Activated CD8-positive, alpha-beta T cell treated with anti-CD3 and anti-CD28 coated beads, Interleukin-2, amount 10 ng/mL, durations not matched to agents 7 days and 5 days (primary cell): ENCODE data around the gene WDFY4. TPM values are rescaled to one million over a fixed set of nuclear protein-coding genes. Genes with fewer than 3 reads are reported as not detected.

Experiments
- ATAC-seq: fragments of 150-1000 bp; cut with Tn5 transposase; one replicate; pipeline ENCODE4 v1.10.0; 2021; ENCODE audit warnings: moderate library complexity
- CTCF ChIA-PET: fragments of 350-600 bp; sonication (Branson Sonifier 250); formaldehyde crosslinking; loops from one replicate; lab custom pipeline; 2021; ENCODE audit warnings: antibody characterized with exemption; lab: Charles Lee
- POLR2A ChIA-PET: fragments of 350-600 bp; sonication (Branson Sonifier 250); formaldehyde crosslinking; loops from one replicate; lab custom pipeline; 2021; ENCODE audit warnings: antibody characterized with exemption; lab: Charles Lee
- DNase-seq: peaks from one replicate; pipeline ENCODE4 v3.0.0-alpha.2; 2020
- H3K27ac Mint-ChIP-seq: one replicate; pipeline ENCODE4 v1.8.0; 2021; ENCODE audit warnings: mild to moderate bottlenecking, mixed read lengths
- H3K27me3 Mint-ChIP-seq: one replicate; pipeline ENCODE4 v1.8.0; 2021; ENCODE audit warnings: low read depth, mixed read lengths
- H3K36me3 Mint-ChIP-seq: one replicate; pipeline ENCODE4 v1.8.0; 2021; ENCODE audit warnings: low read depth, mixed read lengths
- H3K4me1 Mint-ChIP-seq: one replicate; pipeline ENCODE4 v1.8.0; 2021; ENCODE audit warnings: low read depth, mixed read lengths
- H3K4me3 Mint-ChIP-seq: one replicate; pipeline ENCODE4 v1.8.0; 2021; ENCODE audit warnings: mild to moderate bottlenecking, mixed read lengths
- H3K9me3 Mint-ChIP-seq: one replicate; pipeline ENCODE4 v1.8.0; 2022; ENCODE audit warnings: mixed read lengths; ENCODE audit not compliant: insufficient read depth
- microRNA-seq: library from miRNA; unstranded; fragments of <30 nt; microRNA quantifications from one replicate; pipeline ENCODE4 v1.2.0, GENCODE V29; 2022
- total RNA-seq, 2 experiments: library from RNA; stranded (reverse); gene quantifications; one replicate each; pipeline ENCODE4 v1.2.3, GENCODE V29; 2021

Gene WDFY4
- total RNA-seq, 2 experiments from 2014 or later: 0.16 to 0.37 TPM

- no peaks in the 10 kb centered on the region for H3K4me1 Mint-ChIP-seq
- no peaks in the 10 kb centered on the region for H3K36me3 Mint-ChIP-seq
- ChIA-PET CTCF (interaction anchor here (0.6 kb wide), 1 partner anchor 30 kb away, joined by 3 read pairs; no protein-coding TSS in a partner anchor), POLR2A (no interaction called here)
- peaks cover 13% of the 10 kb centered on the region for H3K27me3 Mint-ChIP-seq
- no peaks in the 10 kb centered on the region for H3K9me3 Mint-ChIP-seq
- H3K27ac Mint-ChIP-seq: no peak overlapping the region
- no peak overlapping the region for H3K4me3 Mint-ChIP-seq
- DNase-seq: no peak
- ATAC-seq: no peak
These were observed 340.8 kb downstream of the WDFY4 start for GRCh38 chr10:49025347-49025983.

- Mint-ChIP-seq H3K27ac (no peak overlapping the region), H3K27me3 (peaks cover 8% of the 10 kb centered on the region), H3K36me3 (no peaks in the 10 kb centered on the region), H3K4me3 (no peak overlapping the region), H3K9me3 (no peaks in the 10 kb centered on the region), H3K4me1 (no peaks in the 10 kb centered on the region)
- DNase-seq (no peak), ATAC-seq (no peak)
- ChIA-PET CTCF (no interaction called here), POLR2A (no interaction called here)
These were observed 344.0 kb downstream of the WDFY4 start for GRCh38 chr10:49028639-49029038.

- DNase-seq (no peak), ATAC-seq (no peak)
- POLR2A ChIA-PET: no interaction called here
- H3K4me3 Mint-ChIP-seq: no peak overlapping the region
- H3K27ac Mint-ChIP-seq: no peak overlapping the region
- no peaks in the 10 kb centered on the region for H3K9me3 Mint-ChIP-seq
- H3K4me1 Mint-ChIP-seq: no peaks in the 10 kb centered on the region
- H3K27me3 Mint-ChIP-seq: peaks cover 8% of the 10 kb centered on the region
- H3K36me3 Mint-ChIP-seq: no peaks in the 10 kb centered on the region
- CTCF ChIA-PET: no interaction called here
These were observed 345.0 kb downstream of the WDFY4 start for GRCh38 chr10:49029666-49030065.

Small RNAs within 50 kb of the gene (microRNA-seq; reads per million reads assigned to microRNA genes)
- gene MIR4294: not detected

Other genes with a start within 250 kb of the WDFY4 start
- not detected for gene ARHGAP22, start 79.8 kb upstream of the WDFY4 start, total RNA-seq